Renal cortex interstitium (tissue), 11 donors: ENCODE results near the gene TUBB3. TPM values are rescaled to one million over a fixed set of nuclear protein-coding genes. Genes with fewer than 3 reads are reported as not detected.
A peak's percentile ranks its signal among the peaks of the same experiment; 100 is the strongest.
"Not testable (repeated sequence)": the region's sequence is repeated elsewhere in the genome, so short reads cannot be mapped to it uniquely, and the experiment has no call there.

Experiments used
- DNase-seq, 11 donors: peaks; one replicate each; pipeline ENCODE4 v3.0.0-alpha.2; 2013; ENCODE audit warnings: low read depth in 9 of 11, low spot score in 4 of 11; ENCODE audit errors: extremely low read depth in 1 of 11
- polyA plus RNA-seq, 3 donors: library from polyadenylated mRNA; unstranded; fragments of 120-200 nt; gene quantifications; one replicate each; pipeline ENCODE4 v1.2.1, GENCODE V29; 2013; ENCODE audit not compliant: insufficient read length in 3 of 3

TUBB3 gene
- polyA plus RNA-seq, 3 donors, result 7.7 to 18.7 (median 10.2) TPM

GRCh38 chr16:89913408-89914387 is 9.4 kb upstream of the TUBB3 start:
- no peak for DNase-seq

- DNase-seq, result not testable (repeated sequence)
Measured at GRCh38 chr16:89914642-89915285, 8.4 kb upstream of the TUBB3 start.

- DNase-seq, result no peak
Measured at GRCh38 chr16:89915303-89916232, 7.6 kb upstream of the TUBB3 start.

- peak in 1 of 11 donors; percentile 23 for DNase-seq
Measured at GRCh38 chr16:89917773-89918452, 5.2 kb upstream of the TUBB3 start.

- no peak for DNase-seq
Measured at GRCh38 chr16:89918453-89919347, 4.4 kb upstream of the TUBB3 start, which contains the start of gene MC1R. TSS of gene MC1R (plus strand) at chr16:89918862. CDS start at chr16:89919259, 397 bp downstream.

GRCh38 chr16:89919535-89920406 is 3.4 kb upstream of the TUBB3 start:
- DNase-seq, result no peak

GRCh38 chr16:89920723-89921122 is 2.4 kb upstream of the TUBB3 start:
- no peak for DNase-seq

- DNase-seq, result no peak
Measured at GRCh38 chr16:89921131-89921701, 1.9 kb upstream of the TUBB3 start.

- peak in 1 of 11 donors; percentile 32 for DNase-seq
Measured at GRCh38 chr16:89921702-89922476, 1.3 kb upstream of the TUBB3 start.

GRCh38 chr16:89922477-89922883 is 662 bp upstream of the TUBB3 start:
- DNase-seq, result no peak

GRCh38 chr16:89923640-89924296 is 626 bp downstream of the TUBB3 start:
- DNase-seq, result no peak

- no peak for DNase-seq
Measured at GRCh38 chr16:89924297-89924924, 1.3 kb downstream of the TUBB3 start.

GRCh38 chr16:89924925-89925307 is 1.8 kb downstream of the TUBB3 start:
- DNase-seq, result no peak

- no peak for DNase-seq
Measured at GRCh38 chr16:89925596-89926079, 2.5 kb downstream of the TUBB3 start.
